GM21619 (cell line): ENCODE measurements around the gene PROSER3.
A peak's percentile ranks its signal among the peaks of the same experiment; 100 is the strongest.

ENCODE experiments used
- ATAC-seq: cut with Tn5 transposase; IDR thresholded peaks from one replicate; pipeline ENCODE4 v1.9.1; 2021; ENCODE audit not compliant: unreplicated experiment

PROSER3 gene

GRCh38 chr19:35738021-35738886, 19.7 kb upstream of the PROSER3 start:
- ATAC-seq, result no peak

GRCh38 chr19:35738887-35739229, 19.1 kb upstream of the PROSER3 start:
- ATAC-seq, result no peak

- no peak for ATAC-seq
Measured at GRCh38 chr19:35739275-35740107, 18.5 kb upstream of the PROSER3 start.

- no peak for ATAC-seq
Measured at GRCh38 chr19:35740108-35740422, 17.9 kb upstream of the PROSER3 start.

- ATAC-seq, result peak; percentile 42
Measured at GRCh38 chr19:35740423-35741202, 17.4 kb upstream of the PROSER3 start.

GRCh38 chr19:35741203-35741515, 16.8 kb upstream of the PROSER3 start:
- no peak for ATAC-seq

GRCh38 chr19:35742121-35742724, 15.8 kb upstream of the PROSER3 start, which contains the start of gene IGFLR1:
IGFLR1 (minus strand) TSS chr19:35742452; CDS start chr19:35741180, 1,272 bp downstream.
- ATAC-seq, result no peak

- ATAC-seq, result no peak
Measured at GRCh38 chr19:35743640-35744429, 14.1 kb upstream of the PROSER3 start.

- peak; percentile 31 for ATAC-seq
Measured at GRCh38 chr19:35744430-35745327, 13.3 kb upstream of the PROSER3 start.

GRCh38 chr19:35745328-35746086, 12.5 kb upstream of the PROSER3 start, which contains the start of the genes PSENEN and U2AF1L4:
PSENEN (plus strand) TSS chr19:35745651; CDS start chr19:35745931, 280 bp downstream.
U2AF1L4 (minus strand) TSS chr19:35745418; CDS start chr19:35745391, 27 bp downstream.
- ATAC-seq, result peak; percentile 38

- no peak for ATAC-seq
Measured at GRCh38 chr19:35746087-35746462, 11.9 kb upstream of the PROSER3 start.

GRCh38 chr19:35746531-35746930, 11.4 kb upstream of the PROSER3 start:
- no peak for ATAC-seq

GRCh38 chr19:35748106-35749020, 9.6 kb upstream of the PROSER3 start, which contains the start of gene LIN37:
LIN37 (plus strand) TSS chr19:35748576; CDS start chr19:35748725, 149 bp downstream.
- peak; percentile 65 for ATAC-seq

GRCh38 chr19:35750167-35750566, 7.8 kb upstream of the PROSER3 start:
- ATAC-seq, result no peak

- no peak for ATAC-seq
Measured at GRCh38 chr19:35751839-35752745, 5.9 kb upstream of the PROSER3 start.

- ATAC-seq, result no peak
Measured at GRCh38 chr19:35752746-35753350, 5.1 kb upstream of the PROSER3 start.
